Fibroblast of villous mesenchyme (primary cell): Measurements from ENCODE around the gene SLC43A1. TPM values are rescaled to one million over a fixed set of nuclear protein-coding genes. Genes with fewer than 3 reads are reported as not detected.
"Not testable (repeated sequence)": the region's sequence is repeated elsewhere in the genome, so short reads cannot be mapped to it uniquely, and the experiment has no call there.

ENCODE experiments used
- DNase-seq: peaks from one replicate; pipeline ENCODE4 v3.0.0-alpha.2; 2010; ENCODE audit warnings: low read depth
- H3K4me3 ChIP-seq: 2 replicates; pipeline ENCODE4 v1.5.1; 2011; ENCODE audit warnings: low read depth, mild to moderate bottlenecking, low read length
- CTCF ChIP-seq: IDR thresholded peaks from 2 replicates; pipeline ENCODE4 v1.5.1; 2012; ENCODE audit warnings: low read depth, mild to moderate bottlenecking, low read length; ENCODE audit not compliant: insufficient read depth
- total RNA-seq: library from RNA; depleted of rRNA; stranded (reverse); fragments of >200 nt; gene quantifications from 2 replicates; pipeline ENCODE4 v1.2.3, GENCODE V29; 2012

The SLC43A1 gene
- total RNA-seq, 1 donor, result 6.0 TPM

- H3K4me3 ChIP-seq, result no peak overlapping the region
- TF ChIP-seq CTCF, result no peak
- DNase-seq, result no peak
These were observed 57.9 kb downstream of the SLC43A1 start for GRCh38 chr11:57457643-57458023.

GRCh38 chr11:57456960-57457642, 58.4 kb downstream of the SLC43A1 start:
- no peak overlapping the region for H3K4me3 ChIP-seq
- peak; percentile 84 for DNase-seq
- TF ChIP-seq CTCF, result peak; percentile 99

DNA sequence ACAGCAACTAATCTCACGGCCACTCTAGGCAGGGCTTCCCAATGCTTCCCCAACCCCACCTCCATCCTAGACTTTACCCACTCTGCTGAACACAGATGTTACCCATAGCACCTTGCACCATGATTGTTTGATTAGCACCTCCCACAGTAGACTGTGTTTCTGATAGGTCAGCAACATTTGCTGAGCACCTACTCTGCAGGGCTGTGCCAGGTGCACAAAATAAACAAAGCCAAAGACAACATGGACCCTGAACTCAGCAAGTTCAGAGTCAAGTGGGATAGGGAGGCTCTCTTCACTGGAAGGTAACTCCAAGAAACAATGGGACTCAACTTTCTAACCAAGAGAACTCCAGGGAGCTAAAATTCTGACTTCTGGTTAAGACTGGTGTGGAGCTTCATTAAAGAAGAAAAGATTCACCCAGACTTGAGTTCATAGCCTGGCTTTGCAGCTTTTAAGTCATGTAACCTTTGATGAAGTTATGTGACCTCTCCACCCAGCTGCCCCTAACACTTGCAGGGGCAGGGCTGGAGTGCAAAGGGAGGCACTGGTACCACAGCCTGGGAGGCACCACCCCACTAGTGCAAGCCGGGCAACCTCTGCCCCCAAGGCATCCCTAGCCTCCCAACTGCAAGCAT, 61.8 kb downstream of the SLC43A1 start:
- no peak for DNase-seq
- H3K4me3 ChIP-seq, result no peak overlapping the region
- no peak for TF ChIP-seq CTCF

GRCh38 chr11:57446055-57446454, 69.4 kb downstream of the SLC43A1 start:
- no peak for DNase-seq
- H3K4me3 ChIP-seq, result no peak overlapping the region
- TF ChIP-seq CTCF, result no peak

- H3K4me3 ChIP-seq, DNase-seq: not testable (repeated sequence)
These were observed 70.4 kb downstream of the SLC43A1 start for GRCh38 chr11:57445122-57445394.

GRCh38 chr11:57444362-57445121, 71.0 kb downstream of the SLC43A1 start:
- peak; percentile 63 for DNase-seq
- no peak for TF ChIP-seq CTCF
- H3K4me3 ChIP-seq, result no peak overlapping the region

DNA sequence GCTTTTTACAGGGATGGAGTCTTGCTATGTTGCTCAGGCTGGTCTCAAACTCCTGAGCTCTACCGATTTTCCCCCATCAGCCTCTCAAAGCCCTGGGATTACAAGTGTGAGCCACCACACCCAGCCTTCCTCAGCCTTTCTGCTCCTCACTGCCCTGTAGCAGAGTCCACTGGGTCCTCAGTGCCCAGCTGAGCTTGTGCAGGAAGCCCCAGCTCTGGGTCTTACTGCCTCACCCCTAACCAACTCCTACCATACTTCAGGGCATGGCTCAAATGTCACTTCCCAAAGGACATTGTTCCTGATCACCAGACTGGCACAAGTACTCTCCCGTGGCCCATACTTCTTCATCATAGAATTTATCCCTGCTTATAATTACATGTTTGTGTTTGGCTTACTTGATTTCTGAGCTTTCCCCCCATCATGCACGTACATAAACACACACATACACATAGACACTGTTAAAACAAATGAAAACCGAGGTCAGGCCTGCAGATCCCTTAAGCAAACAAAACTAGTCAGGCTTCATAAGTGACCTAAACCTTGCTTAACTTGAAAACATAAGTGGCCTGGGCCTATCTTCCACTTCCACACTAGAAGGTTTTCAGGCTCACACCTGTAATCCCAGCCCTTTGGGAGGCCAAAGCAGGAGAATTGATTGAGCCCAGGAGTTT, 74.6 kb downstream of the SLC43A1 start:
- no peak overlapping the region for H3K4me3 ChIP-seq
- no peak for TF ChIP-seq CTCF
- no peak for DNase-seq
